ENCODE measurements around the gene SSBP1. TPM values are rescaled to one million over a fixed set of nuclear protein-coding genes. Genes with fewer than 3 reads are reported as not detected.

SSBP1 gene
- total and polyA plus RNA-seq, 2 of the 8 experiments (the other 6 are each of a cell fraction or from before 2014, with no cell fraction given) = 136 to 254 TPM

- TF ChIP-seq, protein P1, sequence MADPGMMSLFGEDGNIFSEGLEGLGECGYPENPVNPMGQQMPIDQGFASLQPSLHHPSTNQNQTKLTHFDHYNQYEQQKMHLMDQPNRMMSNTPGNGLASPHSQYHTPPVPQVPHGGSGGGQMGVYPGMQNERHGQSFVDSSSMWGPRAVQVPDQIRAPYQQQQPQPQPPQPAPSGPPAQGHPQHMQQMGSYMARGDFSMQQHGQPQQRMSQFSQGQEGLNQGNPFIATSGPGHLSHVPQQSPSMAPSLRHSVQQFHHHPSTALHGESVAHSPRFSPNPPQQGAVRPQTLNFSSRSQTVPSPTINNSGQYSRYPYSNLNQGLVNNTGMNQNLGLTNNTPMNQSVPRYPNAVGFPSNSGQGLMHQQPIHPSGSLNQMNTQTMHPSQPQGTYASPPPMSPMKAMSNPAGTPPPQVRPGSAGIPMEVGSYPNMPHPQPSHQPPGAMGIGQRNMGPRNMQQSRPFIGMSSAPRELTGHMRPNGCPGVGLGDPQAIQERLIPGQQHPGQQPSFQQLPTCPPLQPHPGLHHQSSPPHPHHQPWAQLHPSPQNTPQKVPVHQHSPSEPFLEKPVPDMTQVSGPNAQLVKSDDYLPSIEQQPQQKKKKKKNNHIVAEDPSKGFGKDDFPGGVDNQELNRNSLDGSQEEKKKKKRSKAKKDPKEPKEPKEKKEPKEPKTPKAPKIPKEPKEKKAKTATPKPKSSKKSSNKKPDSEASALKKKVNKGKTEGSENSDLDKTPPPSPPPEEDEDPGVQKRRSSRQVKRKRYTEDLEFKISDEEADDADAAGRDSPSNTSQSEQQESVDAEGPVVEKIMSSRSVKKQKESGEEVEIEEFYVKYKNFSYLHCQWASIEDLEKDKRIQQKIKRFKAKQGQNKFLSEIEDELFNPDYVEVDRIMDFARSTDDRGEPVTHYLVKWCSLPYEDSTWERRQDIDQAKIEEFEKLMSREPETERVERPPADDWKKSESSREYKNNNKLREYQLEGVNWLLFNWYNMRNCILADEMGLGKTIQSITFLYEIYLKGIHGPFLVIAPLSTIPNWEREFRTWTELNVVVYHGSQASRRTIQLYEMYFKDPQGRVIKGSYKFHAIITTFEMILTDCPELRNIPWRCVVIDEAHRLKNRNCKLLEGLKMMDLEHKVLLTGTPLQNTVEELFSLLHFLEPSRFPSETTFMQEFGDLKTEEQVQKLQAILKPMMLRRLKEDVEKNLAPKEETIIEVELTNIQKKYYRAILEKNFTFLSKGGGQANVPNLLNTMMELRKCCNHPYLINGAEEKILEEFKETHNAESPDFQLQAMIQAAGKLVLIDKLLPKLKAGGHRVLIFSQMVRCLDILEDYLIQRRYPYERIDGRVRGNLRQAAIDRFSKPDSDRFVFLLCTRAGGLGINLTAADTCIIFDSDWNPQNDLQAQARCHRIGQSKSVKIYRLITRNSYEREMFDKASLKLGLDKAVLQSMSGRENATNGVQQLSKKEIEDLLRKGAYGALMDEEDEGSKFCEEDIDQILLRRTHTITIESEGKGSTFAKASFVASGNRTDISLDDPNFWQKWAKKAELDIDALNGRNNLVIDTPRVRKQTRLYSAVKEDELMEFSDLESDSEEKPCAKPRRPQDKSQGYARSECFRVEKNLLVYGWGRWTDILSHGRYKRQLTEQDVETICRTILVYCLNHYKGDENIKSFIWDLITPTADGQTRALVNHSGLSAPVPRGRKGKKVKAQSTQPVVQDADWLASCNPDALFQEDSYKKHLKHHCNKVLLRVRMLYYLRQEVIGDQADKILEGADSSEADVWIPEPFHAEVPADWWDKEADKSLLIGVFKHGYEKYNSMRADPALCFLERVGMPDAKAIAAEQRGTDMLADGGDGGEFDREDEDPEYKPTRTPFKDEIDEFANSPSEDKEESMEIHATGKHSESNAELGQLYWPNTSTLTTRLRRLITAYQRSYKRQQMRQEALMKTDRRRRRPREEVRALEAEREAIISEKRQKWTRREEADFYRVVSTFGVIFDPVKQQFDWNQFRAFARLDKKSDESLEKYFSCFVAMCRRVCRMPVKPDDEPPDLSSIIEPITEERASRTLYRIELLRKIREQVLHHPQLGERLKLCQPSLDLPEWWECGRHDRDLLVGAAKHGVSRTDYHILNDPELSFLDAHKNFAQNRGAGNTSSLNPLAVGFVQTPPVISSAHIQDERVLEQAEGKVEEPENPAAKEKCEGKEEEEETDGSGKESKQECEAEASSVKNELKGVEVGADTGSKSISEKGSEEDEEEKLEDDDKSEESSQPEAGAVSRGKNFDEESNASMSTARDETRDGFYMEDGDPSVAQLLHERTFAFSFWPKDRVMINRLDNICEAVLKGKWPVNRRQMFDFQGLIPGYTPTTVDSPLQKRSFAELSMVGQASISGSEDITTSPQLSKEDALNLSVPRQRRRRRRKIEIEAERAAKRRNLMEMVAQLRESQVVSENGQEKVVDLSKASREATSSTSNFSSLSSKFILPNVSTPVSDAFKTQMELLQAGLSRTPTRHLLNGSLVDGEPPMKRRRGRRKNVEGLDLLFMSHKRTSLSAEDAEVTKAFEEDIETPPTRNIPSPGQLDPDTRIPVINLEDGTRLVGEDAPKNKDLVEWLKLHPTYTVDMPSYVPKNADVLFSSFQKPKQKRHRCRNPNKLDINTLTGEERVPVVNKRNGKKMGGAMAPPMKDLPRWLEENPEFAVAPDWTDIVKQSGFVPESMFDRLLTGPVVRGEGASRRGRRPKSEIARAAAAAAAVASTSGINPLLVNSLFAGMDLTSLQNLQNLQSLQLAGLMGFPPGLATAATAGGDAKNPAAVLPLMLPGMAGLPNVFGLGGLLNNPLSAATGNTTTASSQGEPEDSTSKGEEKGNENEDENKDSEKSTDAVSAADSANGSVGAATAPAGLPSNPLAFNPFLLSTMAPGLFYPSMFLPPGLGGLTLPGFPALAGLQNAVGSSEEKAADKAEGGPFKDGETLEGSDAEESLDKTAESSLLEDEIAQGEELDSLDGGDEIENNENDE (IDR thresholded peaks at IDR 0.05; ENCODE audit: insufficient replicate concordance, low read length) = peak; percentile 85
- no peak for TF ChIP-seq BRCA1 (IDR thresholded peaks at IDR 0.05; ENCODE audit: low read depth, low read length)
- no peak for TF ChIP-seq CEBPB (IDR thresholded peaks at IDR 0.05; ENCODE audit: low read depth, low read length)
- no peak for TF ChIP-seq CTBP2 (IDR thresholded peaks at IDR 0.05; ENCODE audit: borderline replicate concordance, insufficient read depth, insufficient read length, low read length)
- TF ChIP-seq RFX5 (IDR thresholded peaks at IDR 0.05; ENCODE audit: borderline replicate concordance, low read depth, low read length) = no peak
- peak; percentile 95 for TF ChIP-seq EGR1 (IDR thresholded peaks at IDR 0.05; ENCODE audit: borderline replicate concordance, low read depth, low read length)
- no peak for TF ChIP-seq HDAC6 (IDR thresholded peaks at IDR 0.05; ENCODE audit: low read depth, low read length)
- peak; percentile 91 for TF ChIP-seq TBP (IDR thresholded peaks at IDR 0.05; ENCODE audit: low read depth, low read length)
- TF ChIP-seq POU5F1 (IDR thresholded peaks at IDR 0.05; ENCODE audit: low read depth, low read length) = no peak
- peak; percentile 97; the same call in 1 of the 2 replicates for TF ChIP-seq RBBP5 (IDR thresholded peaks at IDR 0.05; ENCODE audit: borderline replicate concordance, low read depth, low read length)
Observed at GRCh38 chr7:141737836-141738591, at the start of gene SSBP1 (continued).
